GM12873 (cell line): ENCODE measurements around the gene ARID1B.

Experiments
- TF ChIP-seq, protein P1 (sequence below): IDR thresholded peaks from 2 replicates; pipeline ENCODE4 v1.5.1; 2012; ENCODE audit warnings: low read depth, mild to moderate bottlenecking, moderate library complexity, low read length, control low read depth; ENCODE audit not compliant: insufficient read depth; ENCODE audit errors: missing control alignments

ARID1B gene

GRCh38 chr6:156747715-156748114 lies 29.5 kb upstream of the ARID1B start:
- TF ChIP-seq, protein P1, sequence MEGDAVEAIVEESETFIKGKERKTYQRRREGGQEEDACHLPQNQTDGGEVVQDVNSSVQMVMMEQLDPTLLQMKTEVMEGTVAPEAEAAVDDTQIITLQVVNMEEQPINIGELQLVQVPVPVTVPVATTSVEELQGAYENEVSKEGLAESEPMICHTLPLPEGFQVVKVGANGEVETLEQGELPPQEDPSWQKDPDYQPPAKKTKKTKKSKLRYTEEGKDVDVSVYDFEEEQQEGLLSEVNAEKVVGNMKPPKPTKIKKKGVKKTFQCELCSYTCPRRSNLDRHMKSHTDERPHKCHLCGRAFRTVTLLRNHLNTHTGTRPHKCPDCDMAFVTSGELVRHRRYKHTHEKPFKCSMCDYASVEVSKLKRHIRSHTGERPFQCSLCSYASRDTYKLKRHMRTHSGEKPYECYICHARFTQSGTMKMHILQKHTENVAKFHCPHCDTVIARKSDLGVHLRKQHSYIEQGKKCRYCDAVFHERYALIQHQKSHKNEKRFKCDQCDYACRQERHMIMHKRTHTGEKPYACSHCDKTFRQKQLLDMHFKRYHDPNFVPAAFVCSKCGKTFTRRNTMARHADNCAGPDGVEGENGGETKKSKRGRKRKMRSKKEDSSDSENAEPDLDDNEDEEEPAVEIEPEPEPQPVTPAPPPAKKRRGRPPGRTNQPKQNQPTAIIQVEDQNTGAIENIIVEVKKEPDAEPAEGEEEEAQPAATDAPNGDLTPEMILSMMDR: no peak

- TF ChIP-seq, protein P1: no peak
Measured at GRCh38 chr6:156748504-156748903, 28.7 kb upstream of the ARID1B start.

GRCh38 chr6:156752666-156753301 lies 24.4 kb upstream of the ARID1B start:
- TF ChIP-seq, protein P1: peak; percentile 71

DNA sequence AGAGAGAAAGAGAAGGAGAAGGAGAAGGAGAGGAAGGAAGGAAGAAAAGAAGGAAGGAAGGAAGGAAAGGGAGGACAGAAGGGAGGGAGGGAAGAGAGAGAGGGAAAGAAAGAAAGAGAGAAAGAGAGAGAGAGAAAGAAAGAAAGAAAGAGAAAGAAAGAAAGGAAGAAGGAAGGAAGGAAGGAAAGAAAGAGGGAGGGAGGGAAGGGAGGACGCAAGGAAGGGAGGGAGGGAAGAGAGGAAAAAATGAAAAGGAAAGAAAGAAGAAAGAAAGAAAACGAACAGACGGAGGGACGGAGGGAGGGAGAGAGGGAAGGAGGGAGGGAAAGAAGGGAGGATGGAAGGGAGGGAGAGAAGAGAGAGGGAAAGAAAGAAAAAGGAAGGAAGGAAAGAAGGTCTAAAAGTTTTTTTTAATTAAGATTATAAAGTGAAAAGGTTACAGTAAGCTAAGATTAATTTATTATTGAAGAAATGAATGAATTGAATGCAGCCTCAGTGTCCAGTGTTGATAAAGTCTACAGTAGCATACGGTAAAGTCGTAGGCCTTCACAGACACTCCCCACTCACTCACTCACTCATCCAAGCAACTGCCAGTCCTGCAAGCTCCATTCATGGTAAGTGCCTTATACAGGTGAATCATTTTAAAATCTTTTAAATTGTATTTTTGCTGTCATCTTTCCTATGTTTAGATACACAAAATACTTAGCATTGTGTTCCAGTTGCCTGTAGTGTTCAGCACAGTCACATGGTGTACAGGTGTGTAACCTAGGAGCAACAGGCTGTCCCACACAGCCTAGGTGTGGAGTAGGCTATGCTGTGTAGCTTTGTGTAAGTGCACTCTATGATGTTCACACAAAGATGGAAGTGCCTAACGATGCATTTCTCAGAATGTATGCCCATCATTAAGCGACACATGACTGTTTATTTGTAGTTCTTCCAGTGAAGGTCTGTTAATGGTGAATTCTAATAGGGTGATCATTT lies 20.3 kb upstream of the ARID1B start:
- TF ChIP-seq, protein P1: no peak

- TF ChIP-seq, protein P1: no peak
Measured at GRCh38 chr6:156757849-156758248, 19.3 kb upstream of the ARID1B start.

GRCh38 chr6:156760377-156760776 lies 16.8 kb upstream of the ARID1B start:
- TF ChIP-seq, protein P1: no peak

- TF ChIP-seq, protein P1: no peak
Measured at GRCh38 chr6:156762547-156762946, 14.6 kb upstream of the ARID1B start.
